Hematopoietic multipotent progenitor cell treated with erythropoietin and hydrocortisone succinate and interleukin-3 and kit ligand, for 6 days (in vitro differentiated cells): ENCODE data around the gene DLL1.
A peak's percentile ranks its signal among the peaks of the same experiment; 100 is the strongest.
"Not testable (repeated sequence)": the region's sequence is repeated elsewhere in the genome, so short reads cannot be mapped to it uniquely, and the experiment has no call there.

Source experiments
- DNase-seq: peaks from one replicate; pipeline ENCODE4 v3.0.0-alpha.2; 2015

The DLL1 gene

GRCh38 chr6:170290296-170291128, at the start of gene DLL1:
Gene DLL1 (minus strand): TSS chr6:170291078. CDS start chr6:170290139, 939 bp downstream.
- peak; percentile 35 for DNase-seq

GRCh38 chr6:170335199-170335598, 44.3 kb upstream of the DLL1 start:
- not testable (repeated sequence) for DNase-seq

GRCh38 chr6:170329321-170329720, 38.4 kb upstream of the DLL1 start:
- DNase-seq = no peak

- DNase-seq = no peak
These were observed 26.8 kb upstream of the DLL1 start for GRCh38 chr6:170317718-170318117.

- no peak for DNase-seq
These were observed 26.2 kb upstream of the DLL1 start for GRCh38 chr6:170317076-170317475.

- no peak for DNase-seq
These were observed 25.2 kb upstream of the DLL1 start for GRCh38 chr6:170316071-170316470.

GRCh38 chr6:170314983-170315382, 24.1 kb upstream of the DLL1 start:
- no peak for DNase-seq

GRCh38 chr6:170313716-170314295, 22.9 kb upstream of the DLL1 start:
- DNase-seq = no peak

GRCh38 chr6:170312876-170313275, 22.0 kb upstream of the DLL1 start:
- DNase-seq = no peak

GRCh38 chr6:170311696-170312095, 20.8 kb upstream of the DLL1 start:
- no peak for DNase-seq

- DNase-seq = no peak
These were observed 17.9 kb upstream of the DLL1 start for GRCh38 chr6:170308761-170309160.

- DNase-seq = no peak
These were observed 16.2 kb upstream of the DLL1 start for GRCh38 chr6:170307080-170307545.

GRCh38 chr6:170306324-170307079, 15.6 kb upstream of the DLL1 start, which contains the start of gene FAM120B:
Gene FAM120B (plus strand): TSS chr6:170306758. CDS start chr6:170317391, 10,633 bp downstream.
- DNase-seq = peak; percentile 97

- DNase-seq = no peak
These were observed 15.0 kb upstream of the DLL1 start for GRCh38 chr6:170305805-170306323.

- DNase-seq = no peak
These were observed 10.3 kb upstream of the DLL1 start for GRCh38 chr6:170301184-170301583.

- DNase-seq = no peak
These were observed 7.8 kb upstream of the DLL1 start for GRCh38 chr6:170298688-170299087.

GRCh38 chr6:170297576-170298330, 6.9 kb upstream of the DLL1 start:
- DNase-seq = no peak

GRCh38 chr6:170296746-170297575, 6.1 kb upstream of the DLL1 start:
- DNase-seq = no peak

GRCh38 chr6:170296423-170296745, 5.5 kb upstream of the DLL1 start:
- no peak for DNase-seq

GRCh38 chr6:170295510-170296422, 4.9 kb upstream of the DLL1 start:
- DNase-seq = no peak
